Left renal pelvis (tissue), 4 donors: ENCODE data around the gene MACROD1. TPM values are rescaled to one million over a fixed set of nuclear protein-coding genes. Genes with fewer than 3 reads are reported as not detected.

ENCODE experiments used
- DNase-seq, 4 donors: peaks; one replicate each; pipeline ENCODE4 v3.0.0-alpha.2; 2013; ENCODE audit warnings: low read depth in 4 of 4, low spot score in 3 of 4
- polyA plus RNA-seq, 4 donors: library from polyadenylated mRNA; unstranded; fragments of 120-200 nt; gene quantifications; one replicate each; pipeline ENCODE4 v1.2.1, GENCODE V29; 2013; ENCODE audit not compliant: insufficient read length in 4 of 4

MACROD1 gene
- polyA plus RNA-seq, 4 donors: 14.9 to 17.8 (median 15.3) TPM

- no peak for DNase-seq
These were observed 84.0 kb downstream of the MACROD1 start for GRCh38 chr11:64081745-64082442.

DNA sequence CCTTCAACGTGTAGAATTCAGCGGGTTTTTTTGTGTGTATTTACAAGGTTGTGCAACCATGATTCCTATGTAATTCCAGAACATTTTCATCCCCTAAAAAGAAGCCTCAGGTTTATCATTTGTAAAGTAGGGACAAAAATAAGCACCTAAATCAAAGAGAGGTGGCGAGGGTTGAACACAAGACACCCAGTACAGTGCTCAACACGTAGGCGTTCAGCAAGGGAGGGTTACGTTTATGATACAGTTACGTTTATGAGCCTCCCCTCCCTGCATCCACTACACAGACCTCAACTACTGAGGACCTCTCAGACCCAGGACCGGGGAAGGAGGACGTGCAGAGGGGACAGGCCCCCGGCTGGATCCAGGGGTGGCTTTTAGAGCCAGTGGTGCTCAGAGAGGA lies 85.5 kb downstream of the MACROD1 start:
- no peak for DNase-seq

- DNase-seq: no peak
These were observed 87.0 kb downstream of the MACROD1 start for GRCh38 chr11:64078905-64079304.

DNA sequence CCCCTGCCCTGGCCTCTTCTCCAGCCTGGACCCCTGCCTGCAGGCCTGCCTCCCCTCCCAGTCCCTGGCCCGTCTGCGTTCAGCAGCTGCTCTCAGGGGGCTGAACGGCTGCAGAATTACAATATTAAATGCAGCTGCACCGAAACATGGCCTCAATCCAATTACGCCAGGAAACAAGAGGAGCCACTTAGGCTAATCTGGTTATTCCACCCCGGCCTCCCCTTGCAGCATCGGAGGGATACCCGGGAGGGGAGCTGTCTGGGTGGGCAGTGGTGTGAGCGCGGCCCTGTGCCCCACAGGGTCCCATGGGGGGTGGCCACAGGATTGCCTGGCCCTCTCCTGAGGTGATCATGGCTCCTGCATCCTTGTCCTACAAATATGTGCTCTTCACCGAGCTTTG lies 87.6 kb downstream of the MACROD1 start:
- no peak for DNase-seq

DNA sequence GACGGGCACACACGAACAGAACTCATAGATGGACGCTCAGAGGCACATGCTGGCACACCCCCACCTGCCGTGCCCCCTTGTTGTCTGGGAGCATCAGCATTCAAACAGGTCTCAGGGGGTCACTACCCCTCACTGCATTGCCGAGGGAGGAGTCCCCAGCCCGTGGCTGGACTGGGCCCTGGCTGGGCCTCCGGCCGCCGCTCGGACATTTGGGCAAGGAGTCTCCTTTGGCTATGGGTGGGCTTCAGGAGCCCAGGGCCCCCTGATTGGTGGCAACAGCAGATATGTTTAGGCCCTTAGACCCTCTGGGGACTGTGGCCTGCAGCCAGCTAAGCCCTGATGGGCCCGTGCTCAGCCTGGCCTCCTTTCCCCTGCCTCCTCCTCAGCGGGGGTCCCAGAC lies 88.3 kb downstream of the MACROD1 start:
- no peak for DNase-seq

DNA sequence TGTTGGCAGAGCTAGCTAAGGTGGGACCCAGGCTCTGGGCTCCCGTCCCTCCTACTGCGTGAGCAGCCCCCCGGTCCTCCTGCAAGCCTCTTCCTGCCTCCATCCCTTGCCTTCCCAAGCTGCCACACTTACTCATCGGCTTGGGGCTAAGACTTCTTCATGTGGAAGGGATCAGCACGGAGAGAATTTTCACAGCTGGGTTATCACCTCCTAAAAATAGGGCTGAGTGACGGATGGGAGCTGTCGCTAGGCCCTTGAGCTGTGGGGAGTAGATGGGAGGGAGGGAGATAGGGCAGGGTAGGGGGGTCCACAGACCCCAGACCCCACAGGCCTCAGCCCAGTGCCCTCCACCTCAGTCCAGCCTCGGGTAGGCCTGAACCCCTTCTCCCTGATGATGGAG lies 89.2 kb downstream of the MACROD1 start:
- DNase-seq: no peak

DNA sequence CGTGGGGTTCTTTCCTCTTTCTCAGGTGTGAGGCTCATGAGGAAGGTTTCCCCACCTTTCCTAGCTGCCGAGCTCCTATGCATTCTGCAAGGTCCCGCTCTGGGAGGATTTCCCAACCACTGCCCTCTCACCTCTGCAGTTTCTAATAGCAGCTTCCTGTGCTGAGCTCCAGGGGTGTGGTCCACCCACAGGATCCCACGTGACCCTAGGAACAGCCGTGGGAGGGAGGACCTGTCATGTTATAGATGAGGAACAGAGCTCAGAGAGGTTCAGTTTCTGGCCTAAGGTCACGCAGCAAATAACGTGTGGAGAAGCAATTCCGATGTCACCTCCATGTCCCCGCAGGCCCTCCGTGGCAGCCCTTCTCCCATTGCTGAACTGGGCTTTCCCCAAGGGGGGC lies 91.7 kb downstream of the MACROD1 start:
- DNase-seq: no peak

DNA sequence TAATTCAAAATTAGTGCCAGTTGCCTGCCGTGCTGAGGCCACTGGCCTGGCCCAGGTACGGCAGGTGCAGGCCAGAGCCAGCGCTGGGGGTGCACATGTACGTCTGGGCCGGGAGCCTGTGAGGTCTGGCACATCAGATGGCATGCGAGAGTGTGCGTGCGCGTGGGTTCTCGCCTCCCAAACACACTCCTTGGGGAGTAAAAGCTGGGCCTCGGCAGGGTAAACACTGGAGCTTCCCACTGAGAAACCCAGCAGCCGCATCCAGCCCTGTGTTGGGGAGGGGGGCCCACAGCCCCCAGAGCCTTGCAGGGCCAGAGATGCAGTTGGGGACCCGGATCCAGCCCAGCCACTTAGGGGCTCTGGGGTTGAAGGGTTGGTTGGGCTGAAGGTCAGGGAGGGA lies 92.4 kb downstream of the MACROD1 start:
- DNase-seq: no peak

DNA sequence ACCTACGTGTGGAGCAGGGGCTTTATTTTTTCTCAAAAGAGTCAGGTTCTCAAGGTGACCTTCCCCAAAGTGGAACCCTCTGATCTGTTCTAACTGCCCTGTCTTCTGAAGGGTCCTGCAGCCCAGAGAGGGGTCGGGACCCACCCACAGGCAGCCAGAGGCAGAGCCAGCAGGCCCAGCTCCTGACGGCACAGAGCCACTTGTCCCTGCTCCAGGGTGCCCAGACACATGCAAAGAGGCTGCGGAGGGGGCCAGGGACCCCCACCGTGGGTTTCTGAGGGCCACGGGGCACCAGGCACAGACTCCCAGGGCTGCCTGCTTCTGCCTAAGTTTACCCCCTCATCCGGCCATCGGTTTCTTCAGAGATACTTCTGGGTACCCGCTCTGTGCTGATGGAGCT lies 93.0 kb downstream of the MACROD1 start:
- DNase-seq: no peak

GRCh38 chr11:64072403-64072802 lies 93.5 kb downstream of the MACROD1 start:
- no peak for DNase-seq

DNA sequence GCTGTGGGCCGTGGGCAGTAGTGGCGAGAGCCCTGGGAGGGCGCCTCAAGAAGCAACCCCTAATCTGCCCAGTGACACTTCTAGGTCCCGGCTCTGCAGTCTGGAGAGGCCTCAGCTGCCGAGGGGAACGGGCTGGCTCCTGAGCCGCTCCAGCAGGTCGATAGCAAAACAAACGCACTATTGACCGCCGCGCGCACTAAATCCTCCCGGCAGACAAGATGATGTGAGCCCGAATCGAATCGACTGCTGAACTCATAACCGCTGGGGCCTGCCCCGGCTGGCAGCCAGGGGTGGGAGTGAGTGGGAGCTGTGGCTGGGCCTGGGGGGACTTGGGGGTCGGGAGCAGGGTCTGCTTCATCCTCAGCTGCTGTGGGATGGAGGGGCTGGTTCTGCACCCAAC lies 94.1 kb downstream of the MACROD1 start:
- no peak for DNase-seq

DNA sequence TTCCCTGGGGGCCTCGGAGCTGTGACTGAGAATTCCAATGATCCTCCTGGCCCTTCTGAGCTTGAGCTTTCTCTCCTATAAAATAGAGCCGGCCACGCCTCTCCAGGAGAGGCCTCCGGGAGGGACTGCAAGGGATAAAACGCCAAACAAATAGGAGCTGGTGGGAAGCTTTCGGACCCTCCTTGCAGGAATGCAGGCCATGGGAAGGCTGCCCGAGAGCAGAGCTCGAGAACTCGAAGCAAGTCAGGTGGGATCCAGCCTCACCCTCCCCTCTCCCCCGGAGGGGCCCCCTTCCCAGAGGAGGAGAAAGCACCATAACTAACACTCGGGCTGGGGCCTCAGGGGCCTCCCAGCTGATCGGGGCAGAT lies 95.6 kb downstream of the MACROD1 start:
- no peak for DNase-seq

DNA sequence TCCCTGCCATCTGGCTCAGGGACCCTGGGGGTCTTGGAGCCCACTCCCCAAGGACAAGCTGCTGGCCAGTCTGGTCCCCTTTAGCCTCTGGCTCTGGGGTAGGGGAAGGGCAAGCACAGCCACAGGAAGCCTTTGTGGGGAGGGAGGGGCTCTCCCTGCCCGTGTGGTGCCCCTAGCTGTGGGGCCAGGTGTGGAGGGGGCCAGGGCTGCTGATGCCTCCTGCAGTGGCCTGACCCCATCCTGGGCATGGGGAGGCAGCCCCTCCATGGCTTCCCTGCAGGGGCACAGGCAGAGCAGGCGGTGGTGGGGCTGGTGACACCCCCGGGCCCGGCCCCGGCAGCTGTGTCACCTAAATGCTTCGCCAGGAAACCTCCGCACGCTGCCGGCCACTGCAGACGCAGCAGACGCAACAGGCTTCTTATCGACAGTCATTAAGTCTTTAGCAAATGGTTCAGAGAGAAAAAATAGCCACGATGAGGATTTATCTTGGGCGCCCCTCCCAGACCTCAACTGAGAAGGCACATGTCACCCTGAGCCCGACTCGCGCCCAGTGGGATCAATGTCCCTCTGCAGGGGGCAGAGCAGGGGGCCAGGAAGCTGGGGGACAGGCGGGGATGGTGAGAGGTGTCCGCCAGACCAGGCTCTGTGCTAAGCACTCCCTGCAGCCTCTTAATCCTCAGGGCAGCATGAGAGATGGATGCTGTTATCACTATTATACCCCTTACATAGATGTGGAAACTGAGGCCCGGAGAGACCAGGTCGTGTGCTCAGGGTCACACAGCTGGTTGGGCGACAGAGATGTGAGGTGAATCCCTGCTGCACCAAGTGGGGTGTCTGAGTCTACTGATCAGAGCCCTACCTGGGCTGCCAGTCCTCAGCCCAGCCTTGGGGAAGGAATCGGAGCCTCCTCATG lies 96.3 kb downstream of the MACROD1 start:
- no peak for DNase-seq

- DNase-seq: no peak
These were observed 97.1 kb downstream of the MACROD1 start for GRCh38 chr11:64068705-64069400.

DNA sequence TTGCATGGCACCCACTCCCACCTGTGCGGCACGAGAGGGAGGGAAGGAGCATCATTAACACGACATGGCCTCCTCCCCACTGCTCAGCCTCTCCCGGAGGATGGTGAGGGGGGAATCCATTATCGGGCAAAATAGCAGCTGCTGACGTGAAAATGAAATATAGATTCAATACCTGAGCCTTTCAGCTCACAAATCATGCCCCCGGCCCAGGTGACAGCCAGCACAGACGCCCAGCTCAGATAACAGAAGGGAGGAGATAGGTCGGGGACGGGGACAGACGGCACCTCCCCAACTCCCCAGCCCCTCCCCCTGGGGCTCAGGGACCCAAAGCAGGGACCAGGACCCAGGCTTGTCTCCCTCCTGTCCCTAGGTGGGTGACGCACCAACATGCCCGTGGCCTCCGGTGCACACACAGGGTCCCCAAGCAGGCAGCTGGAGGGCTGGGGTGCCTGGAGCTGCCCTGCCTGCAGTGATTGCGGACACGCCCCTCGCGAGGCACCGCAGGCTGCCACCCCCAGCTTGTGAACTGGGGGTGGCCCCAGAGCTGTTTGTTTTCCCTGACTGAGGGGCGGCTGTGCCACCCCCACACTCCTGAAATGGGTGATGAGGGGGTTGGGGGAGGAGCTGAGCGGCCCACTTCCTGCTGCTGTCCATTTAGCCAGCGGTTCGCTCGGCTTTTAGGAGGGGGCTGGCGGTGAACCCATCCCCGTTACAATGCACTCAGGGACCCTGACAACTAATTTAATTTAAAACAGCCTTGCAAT lies 98.5 kb downstream of the MACROD1 start:
- no peak for DNase-seq

GRCh38 chr11:64065712-64066111 lies 100.2 kb downstream of the MACROD1 start:
- no peak for DNase-seq

DNA sequence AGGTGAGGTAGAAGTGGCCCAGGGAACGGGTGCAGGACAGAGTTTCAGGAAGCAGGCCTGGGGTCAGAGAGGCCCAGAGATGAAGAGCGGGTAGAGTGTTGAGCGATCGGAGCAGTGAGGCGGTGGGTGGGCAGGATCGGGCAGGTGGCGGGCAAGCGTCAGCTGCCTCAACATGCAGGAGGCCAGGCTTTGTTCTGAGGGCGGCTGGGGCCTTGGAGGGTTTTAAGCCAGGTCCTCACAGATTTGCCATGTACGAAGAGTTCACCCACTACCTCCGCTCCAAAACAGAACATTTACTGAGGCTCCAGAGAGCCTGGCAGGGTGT lies 100.8 kb downstream of the MACROD1 start:
- no peak for DNase-seq

DNA sequence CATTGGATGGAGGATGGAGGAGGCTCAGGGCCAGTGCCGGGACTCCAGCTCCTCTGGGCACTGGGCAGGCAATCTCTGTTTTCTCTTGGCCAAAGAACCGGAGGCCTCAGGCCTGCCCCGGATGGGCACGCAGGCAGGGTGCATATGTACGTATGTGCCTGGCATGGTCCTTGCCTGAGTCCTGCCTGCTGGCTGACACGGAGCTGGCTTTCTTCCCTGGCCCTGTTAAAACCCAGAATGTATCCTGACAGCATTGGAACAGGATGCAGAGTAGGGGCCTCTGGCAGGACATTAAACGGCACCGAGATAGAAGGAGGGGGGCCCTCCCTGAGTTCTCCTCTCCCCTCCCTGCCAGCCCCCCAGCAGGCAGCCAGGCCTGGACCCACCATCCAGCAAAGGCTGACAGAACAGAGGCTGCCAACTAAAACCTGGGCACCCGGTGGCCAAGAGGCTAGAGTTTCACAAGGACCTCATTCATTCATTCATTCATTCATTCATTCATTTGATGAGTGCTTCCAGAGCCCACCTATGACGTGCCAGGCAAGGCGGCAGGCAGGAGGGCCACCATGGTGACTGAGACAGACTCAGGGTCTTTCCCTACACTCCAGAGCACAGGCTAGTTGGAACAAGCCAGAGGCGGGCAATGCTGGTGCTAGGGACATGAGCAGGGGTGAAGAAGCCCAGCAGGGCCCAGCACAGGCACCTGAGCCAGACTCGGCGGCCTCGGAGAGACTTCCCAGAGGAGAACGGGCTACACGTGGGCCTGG lies 101.4 kb downstream of the MACROD1 start:
- no peak for DNase-seq

- DNase-seq: no peak
These were observed 102.1 kb downstream of the MACROD1 start for GRCh38 chr11:64063777-64064176.
